ENCODE results near the gene MBP.

GRCh38 chr18:77042583-77042982 lies 90.0 kb downstream of the MBP start:
- TF ChIP-seq CTCF (IDR thresholded peaks at IDR 0.05), result no peak
- no peak for TF ChIP-seq POLR2A (IDR thresholded peaks at IDR 0.05)
